Measurements from ENCODE around the gene ARID5B.

- TF ChIP-seq, protein P1, sequence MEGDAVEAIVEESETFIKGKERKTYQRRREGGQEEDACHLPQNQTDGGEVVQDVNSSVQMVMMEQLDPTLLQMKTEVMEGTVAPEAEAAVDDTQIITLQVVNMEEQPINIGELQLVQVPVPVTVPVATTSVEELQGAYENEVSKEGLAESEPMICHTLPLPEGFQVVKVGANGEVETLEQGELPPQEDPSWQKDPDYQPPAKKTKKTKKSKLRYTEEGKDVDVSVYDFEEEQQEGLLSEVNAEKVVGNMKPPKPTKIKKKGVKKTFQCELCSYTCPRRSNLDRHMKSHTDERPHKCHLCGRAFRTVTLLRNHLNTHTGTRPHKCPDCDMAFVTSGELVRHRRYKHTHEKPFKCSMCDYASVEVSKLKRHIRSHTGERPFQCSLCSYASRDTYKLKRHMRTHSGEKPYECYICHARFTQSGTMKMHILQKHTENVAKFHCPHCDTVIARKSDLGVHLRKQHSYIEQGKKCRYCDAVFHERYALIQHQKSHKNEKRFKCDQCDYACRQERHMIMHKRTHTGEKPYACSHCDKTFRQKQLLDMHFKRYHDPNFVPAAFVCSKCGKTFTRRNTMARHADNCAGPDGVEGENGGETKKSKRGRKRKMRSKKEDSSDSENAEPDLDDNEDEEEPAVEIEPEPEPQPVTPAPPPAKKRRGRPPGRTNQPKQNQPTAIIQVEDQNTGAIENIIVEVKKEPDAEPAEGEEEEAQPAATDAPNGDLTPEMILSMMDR (conservative IDR thresholded peaks at IDR 0.05; ENCODE audit: low read depth, low read length) = no peak
- TF ChIP-seq, protein P2, sequence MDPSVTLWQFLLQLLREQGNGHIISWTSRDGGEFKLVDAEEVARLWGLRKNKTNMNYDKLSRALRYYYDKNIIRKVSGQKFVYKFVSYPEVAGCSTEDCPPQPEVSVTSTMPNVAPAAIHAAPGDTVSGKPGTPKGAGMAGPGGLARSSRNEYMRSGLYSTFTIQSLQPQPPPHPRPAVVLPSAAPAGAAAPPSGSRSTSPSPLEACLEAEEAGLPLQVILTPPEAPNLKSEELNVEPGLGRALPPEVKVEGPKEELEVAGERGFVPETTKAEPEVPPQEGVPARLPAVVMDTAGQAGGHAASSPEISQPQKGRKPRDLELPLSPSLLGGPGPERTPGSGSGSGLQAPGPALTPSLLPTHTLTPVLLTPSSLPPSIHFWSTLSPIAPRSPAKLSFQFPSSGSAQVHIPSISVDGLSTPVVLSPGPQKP (IDR thresholded peaks at IDR 0.05; ENCODE audit: borderline replicate concordance, low read depth, low read length) = no peak
- TF ChIP-seq CEBPB (IDR thresholded peaks at IDR 0.05; ENCODE audit: low read depth, low read length) (no peak), MAFK (IDR thresholded peaks at IDR 0.05; ENCODE audit: low read depth, low read length) (no peak), SMC3 (IDR thresholded peaks at IDR 0.05; ENCODE audit: low read depth, low read length) (no peak), BHLHE40 (IDR thresholded peaks at IDR 0.05; ENCODE audit: low read depth, low read length) (no peak), POLR2A (IDR thresholded peaks at IDR 0.05; ENCODE audit: low read depth, low read length) (no peak), RFX5 (IDR thresholded peaks at IDR 0.05; ENCODE audit: low read depth, low read length) (no peak), RAD21 (IDR thresholded peaks at IDR 0.05; ENCODE audit: low read length) (no peak), FOS (IDR thresholded peaks at IDR 0.05; ENCODE audit: low read depth, low read length) (no peak), NFE2L2 (IDR thresholded peaks at IDR 0.05; ENCODE audit: low read depth, low read length) (no peak), RCOR1 (IDR thresholded peaks at IDR 0.05; ENCODE audit: insufficient replicate concordance, low read length) (no peak), MXI1 (IDR thresholded peaks at IDR 0.05; ENCODE audit: borderline replicate concordance, low read depth, low read length) (no peak)
Observed at GRCh38 chr10:61895898-61896600, 5.5 kb upstream of the ARID5B start.
